GM12878 (cell line): ENCODE data around the gene CABLES1. TPM values are rescaled to one million over a fixed set of nuclear protein-coding genes. Genes with fewer than 3 reads are reported as not detected.

Experiments used
- ATAC-seq: fragments of 200-7000 bp; cut with Tn5 transposase; 3 replicates; pipeline ENCODE4 v1.9.1; 2020; ENCODE audit warnings: mild to moderate bottlenecking, moderate library complexity
- BruUV-seq: library from RNA; stranded (reverse); fragments of 400-500 nt; replicated peaks from 2 replicates; lab custom pipeline; 2021; lab: Mats Ljungman, UMichigan
- CTCF ChIA-PET: fragments of 300-600 bp; sonication (Branson Sonifier 250); formaldehyde crosslinking; extraction: SDS; loops from one replicate; lab custom pipeline; 2021; ENCODE audit warnings: inconsistent platforms; lab: Yijun Ruan, JAX
- POLR2A ChIA-PET: fragments of 350-600 bp; formaldehyde crosslinking; extraction: SDS; loops from one replicate; lab custom pipeline; 2021; ENCODE audit warnings: inconsistent platforms; lab: Charles Lee
- RAD21 ChIA-PET: fragments of 300-600 bp; sonication (Branson Sonifier 250); formaldehyde crosslinking; loops from one replicate; lab custom pipeline; 2023; ENCODE audit warnings: antibody characterized with exemption; ENCODE audit not compliant: unreplicated experiment; lab: Charles Lee
- SMC1A ChIA-PET: fragments of 300-600 bp; sonication (Branson Sonifier 250); formaldehyde crosslinking; loops from one replicate; lab custom pipeline; 2023; ENCODE audit not compliant: unreplicated experiment, uncharacterized antibody; lab: Charles Lee
- DNase-seq: peaks from one replicate; pipeline ENCODE4 v3.0.0-alpha.2; 2011; ENCODE audit warnings: low read depth, low spot score
- FAIRE-seq: peaks from 3 replicates; lab custom pipeline; 2011; peaks lifted over from hg19 to GRCh38; lab: Jason Lieb, UNC
- H2AFZ ChIP-seq: 2 replicates; pipeline ENCODE4 v1.6.0; 2011; ENCODE audit warnings: low read depth, low read length, control low read depth; ENCODE audit not compliant: control insufficient read depth
- H3K27ac ChIP-seq: 2 replicates; pipeline ENCODE4 v1.5.1; 2011; ENCODE audit warnings: control low read depth; ENCODE audit not compliant: control insufficient read depth, insufficient read depth
- H3K27me3 ChIP-seq, 2 experiments: replicated peaks in 1 of 2; 2 replicates each; pipeline versions ENCODE4 v1.6.0 to v1.6.1; 2011; ENCODE audit warnings: low read length in 1 of 2; ENCODE audit not compliant: control insufficient read depth in 2 of 2, insufficient read depth in 2 of 2
- H3K36me3 ChIP-seq, 2 experiments: 2 replicates each; pipeline ENCODE4 v1.5.1; 2011; ENCODE audit warnings: low read length in 1 of 2; ENCODE audit not compliant: control insufficient read depth in 2 of 2, insufficient read depth in 2 of 2
- H3K4me1 ChIP-seq: 2 replicates; pipeline ENCODE4 v1.6.1; 2011; ENCODE audit warnings: mild to moderate bottlenecking, low read length, moderate library complexity, mixed read lengths; ENCODE audit not compliant: control insufficient read depth, insufficient read depth
- H3K4me2 ChIP-seq: 2 replicates; pipeline ENCODE4 v1.6.0; 2011; ENCODE audit warnings: control low read depth; ENCODE audit not compliant: control insufficient read depth, insufficient read depth
- H3K4me3 ChIP-seq: fragments of 200-600 bp; sonication (generic); 2 replicates; pipeline ENCODE4 v1.5.1; 2016
- H3K79me2 ChIP-seq: 2 replicates; pipeline ENCODE4 v1.6.0; 2011; ENCODE audit warnings: low read length; ENCODE audit not compliant: control insufficient read depth, insufficient read depth
- H3K9ac ChIP-seq: 2 replicates; pipeline ENCODE4 v1.8.0; 2011; ENCODE audit warnings: low read length, control low read depth, mixed read lengths; ENCODE audit not compliant: control insufficient read depth, insufficient read depth
- H3K9me3 ChIP-seq: replicated peaks from 3 replicates; pipeline ENCODE4 v1.5.1; 2011; ENCODE audit warnings: mild to moderate bottlenecking, low read length; ENCODE audit not compliant: control insufficient read depth, insufficient read depth
- H4K20me1 ChIP-seq: 2 replicates; pipeline ENCODE4 v1.6.0; 2011; ENCODE audit not compliant: control insufficient read depth, insufficient read depth
- ASH2L ChIP-seq: fragments of 300-600, 200-600 bp; sonication (generic); IDR thresholded peaks from 2 replicates; pipeline ENCODE4 v1.6.1; 2017; ENCODE audit warnings: low read depth, mild to moderate bottlenecking, borderline replicate concordance
- WGBS: methylation state at CpG from one replicate; pipeline ENCODE4 v1.1.6; 2016; ENCODE audit warnings: low lambda C conversion rate; ENCODE audit not compliant: insufficient replicate concordance, insufficient coverage; ENCODE audit errors: missing lambda C conversion rate; 5-methylcytosine and 5-hydroxymethylcytosine counted together
- in situ Hi-C: fragments of 300-500 bp; cut with MboI; formaldehyde crosslinking; loops from 9 replicates; pipeline ENCODE4 v1.14.3; 2018; ENCODE audit warnings: mixed read lengths
- intact Hi-C: fragments of 100-400 bp; cut with micrococcal nuclease; formaldehyde crosslinking; loops from one replicate; pipeline ENCODE4 v1.14.2; 2022; ENCODE audit not compliant: unreplicated experiment
- polyA plus RNA-seq, 11 experiments: library from polyadenylated mRNA; depleted of rRNA in 4 of 11; unstranded in 6 of 11; stranded (reverse) in 5 of 11; fragments of >200 nt; fragmentation: Nextera tagmentation in 4 of 11; fragmentation: Illumina TruSeq in 1 of 11; extraction: Ambion mirVana in 4 of 11; extraction: Trizol in 1 of 11; gene quantifications; 1 replicate in 1 of 11; 2 replicates in 10 of 11; pipeline versions ENCODE4 v1.2.1 to v1.2.3, GENCODE V29; 2011 to 2016; ENCODE audit warnings: inconsistent platforms in 2 of 11, missing spikeins in 2 of 11, low read depth in 1 of 11
- total RNA-seq, 4 experiments: library from RNA; depleted of rRNA in 3 of 4; stranded (reverse); fragments of >200 nt in 3 of 4; fragmentation: Illumina TruSeq in 1 of 4; extraction: Trizol in 1 of 4; gene quantifications; 2 replicates each; pipeline versions ENCODE4 v1.2.1 to v1.2.3, GENCODE V29; 2013 to 2021
- TF ChIP-seq, protein P1 (sequence below): fragments of 450-650 bp; IDR thresholded peaks from 2 replicates; pipeline ENCODE4 v1.6.1; 2017; ENCODE audit warnings: mild to moderate bottlenecking
- TF ChIP-seq, protein P2 (sequence below): IDR thresholded peaks from 2 replicates; pipeline ENCODE4 v1.6.1; 2011; ENCODE audit warnings: mild to moderate bottlenecking, low read depth, low read length, moderate library complexity; ENCODE audit not compliant: insufficient replicate concordance

Gene CABLES1
- total and polyA plus RNA-seq, 10 of the 15 experiments (the other 5 are each of a cell fraction or from before 2014, with no cell fraction given), result 2.9 to 27.2 (median 8.2) TPM

DNA sequence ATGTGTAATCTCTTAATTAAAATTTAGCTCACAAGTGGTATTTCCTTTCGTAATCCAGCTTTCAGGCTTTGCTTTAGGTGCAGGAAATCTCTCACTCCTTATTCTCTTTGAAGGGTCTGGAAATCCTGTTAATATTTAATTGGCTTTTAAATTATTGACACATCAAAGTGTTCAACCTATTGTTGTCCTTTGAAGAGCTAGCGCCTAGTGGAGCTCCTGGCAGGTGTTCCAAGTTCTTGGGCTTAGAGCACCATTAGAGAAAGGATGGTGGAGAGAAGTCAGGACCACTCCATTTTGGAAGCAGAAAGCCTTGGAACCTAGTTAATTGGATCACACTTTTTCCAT lies 92.4 kb downstream of the CABLES1 start:
- CTCF ChIA-PET, result interaction anchor here (0.6 to 9.2 kb wide), 13 partner anchors 12 to 275 kb away, joined by 3 to 59 read pairs (median 5); partner anchors contain the start of genes CABLES1 and RMC1
- FAIRE-seq, result no peak
- no TSS peak for BruUV-seq

More for the DNA sequence above, 92.4 kb downstream of the CABLES1 start:
- peak overlapping the region; percentile 39; the same call in 1 of the 2 replicates for H3K4me2 ChIP-seq
- DNase-seq, result no peak
- in situ Hi-C loops, result loop anchor here (5.0 kb wide), 1 partner anchor 90 kb away; the partner anchor contains the start of gene CABLES1
- peak overlapping the region; percentile 57 for H3K9ac ChIP-seq
- no peaks in the 10 kb centered on the region; a peak in 2 of 4 replicates for H3K36me3 ChIP-seq
- H2AFZ ChIP-seq, result no peak overlapping the region
- peaks cover 3% of the 10 kb centered on the region for H3K79me2 ChIP-seq
- H3K4me1 ChIP-seq, result peaks cover 77% of the 10 kb centered on the region
- peak overlapping the region; percentile 72 for H3K27ac ChIP-seq
- no peaks in the 10 kb centered on the region for H3K27me3 ChIP-seq
- RAD21 ChIA-PET, result interaction anchor here (0.8 to 7.7 kb wide), 21 partner anchors 9 to 298 kb away, joined by 3 to 114 read pairs (median 5); partner anchors contain the start of genes CABLES1 and RIOK3
- H4K20me1 ChIP-seq, result no peaks in the 10 kb centered on the region
- 77% methylated on average over 2 of the region's 2 CpGs for WGBS
- SMC1A ChIA-PET, result interaction anchor here (0.7 to 7.8 kb wide), 19 partner anchors 10 to 184 kb away, joined by 3 to 78 read pairs (median 8); partner anchors contain the start of gene CABLES1
- H3K9me3 ChIP-seq, result no peaks in the 10 kb centered on the region; the same call in 2 of the 3 replicates
- no peak for ATAC-seq
- intact Hi-C loops, result loop anchor here (1.0 to 5.0 kb wide), 2 partner anchors 131 to 290 kb away; no protein-coding TSS in a partner anchor
- TF ChIP-seq, protein P1, sequence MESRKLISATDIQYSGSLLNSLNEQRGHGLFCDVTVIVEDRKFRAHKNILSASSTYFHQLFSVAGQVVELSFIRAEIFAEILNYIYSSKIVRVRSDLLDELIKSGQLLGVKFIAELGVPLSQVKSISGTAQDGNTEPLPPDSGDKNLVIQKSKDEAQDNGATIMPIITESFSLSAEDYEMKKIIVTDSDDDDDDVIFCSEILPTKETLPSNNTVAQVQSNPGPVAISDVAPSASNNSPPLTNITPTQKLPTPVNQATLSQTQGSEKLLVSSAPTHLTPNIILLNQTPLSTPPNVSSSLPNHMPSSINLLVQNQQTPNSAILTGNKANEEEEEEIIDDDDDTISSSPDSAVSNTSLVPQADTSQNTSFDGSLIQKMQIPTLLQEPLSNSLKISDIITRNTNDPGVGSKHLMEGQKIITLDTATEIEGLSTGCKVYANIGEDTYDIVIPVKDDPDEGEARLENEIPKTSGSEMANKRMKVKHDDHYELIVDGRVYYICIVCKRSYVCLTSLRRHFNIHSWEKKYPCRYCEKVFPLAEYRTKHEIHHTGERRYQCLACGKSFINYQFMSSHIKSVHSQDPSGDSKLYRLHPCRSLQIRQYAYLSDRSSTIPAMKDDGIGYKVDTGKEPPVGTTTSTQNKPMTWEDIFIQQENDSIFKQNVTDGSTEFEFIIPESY, result peak; percentile 6; the same call in 1 of the 2 replicates
- TF ChIP-seq ASH2L, result no peak; the same call in 1 of the 2 replicates
- TF ChIP-seq, protein P2, sequence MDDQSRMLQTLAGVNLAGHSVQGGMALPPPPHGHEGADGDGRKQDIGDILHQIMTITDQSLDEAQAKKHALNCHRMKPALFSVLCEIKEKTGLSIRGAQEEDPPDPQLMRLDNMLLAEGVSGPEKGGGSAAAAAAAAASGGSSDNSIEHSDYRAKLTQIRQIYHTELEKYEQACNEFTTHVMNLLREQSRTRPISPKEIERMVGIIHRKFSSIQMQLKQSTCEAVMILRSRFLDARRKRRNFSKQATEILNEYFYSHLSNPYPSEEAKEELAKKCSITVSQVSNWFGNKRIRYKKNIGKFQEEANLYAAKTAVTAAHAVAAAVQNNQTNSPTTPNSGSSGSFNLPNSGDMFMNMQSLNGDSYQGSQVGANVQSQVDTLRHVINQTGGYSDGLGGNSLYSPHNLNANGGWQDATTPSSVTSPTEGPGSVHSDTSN, result no peak
- TF ChIP-seq, all 136 proteins: peak for 1
- POLR2A ChIA-PET, result interaction anchor here (0.5 to 8.0 kb wide), 9 partner anchors 10 to 194 kb away, joined by 3 to 86 read pairs (median 5); partner anchors contain the start of gene CABLES1
- no peak overlapping the region for H3K4me3 ChIP-seq
